Lower leg skin (tissue), 3 donors: Measurements from ENCODE around the gene FOXA2.

Source experiments
- POLR2A ChIP-seq, 2 donors: fragments of 450-650 bp; IDR thresholded peaks; one replicate each; pipeline ENCODE4 v1.6.1; 2016 to 2017; ENCODE audit warnings: antibody characterized with exemption in 2 of 2, mild to moderate bottlenecking in 1 of 2, moderate library complexity in 1 of 2
- TF ChIP-seq, protein P1 (sequence below), 3 donors: fragments of 450-650 bp; IDR thresholded peaks; one replicate each; pipeline ENCODE4 v1.5.1; 2016; ENCODE audit warnings: antibody characterized with exemption in 3 of 3, mild to moderate bottlenecking in 3 of 3, moderate library complexity in 2 of 3

DNA sequence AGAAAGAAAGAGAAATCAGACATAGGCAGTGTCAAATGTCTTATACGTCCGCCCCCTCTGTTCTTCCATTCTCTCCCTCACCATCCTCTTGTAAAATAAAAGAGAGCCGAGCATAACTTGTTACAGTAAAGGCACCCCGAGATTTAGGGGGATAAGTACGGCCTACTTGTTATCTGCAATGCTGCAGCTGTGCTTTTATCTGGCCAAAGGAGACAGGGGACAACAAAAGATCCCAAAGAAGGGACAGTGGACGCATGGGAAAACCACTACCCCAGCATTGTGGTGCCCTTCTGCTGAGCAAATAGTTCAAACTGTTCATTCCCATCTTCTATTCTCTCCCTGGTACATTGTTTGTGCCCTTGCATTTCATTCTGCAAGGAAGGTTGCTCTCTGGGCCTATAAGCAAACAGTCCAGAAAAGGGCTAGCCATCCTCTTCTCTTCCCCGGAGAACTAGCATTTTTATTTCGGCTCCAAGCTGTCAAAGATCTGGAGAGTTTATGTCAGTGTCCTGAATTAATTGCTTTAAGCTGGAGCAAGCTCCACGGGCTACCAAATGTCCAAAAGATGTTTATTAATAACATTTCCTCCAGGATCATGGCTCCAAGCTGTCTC, 22.3 kb downstream of the FOXA2 start:
- TF ChIP-seq, protein P1, sequence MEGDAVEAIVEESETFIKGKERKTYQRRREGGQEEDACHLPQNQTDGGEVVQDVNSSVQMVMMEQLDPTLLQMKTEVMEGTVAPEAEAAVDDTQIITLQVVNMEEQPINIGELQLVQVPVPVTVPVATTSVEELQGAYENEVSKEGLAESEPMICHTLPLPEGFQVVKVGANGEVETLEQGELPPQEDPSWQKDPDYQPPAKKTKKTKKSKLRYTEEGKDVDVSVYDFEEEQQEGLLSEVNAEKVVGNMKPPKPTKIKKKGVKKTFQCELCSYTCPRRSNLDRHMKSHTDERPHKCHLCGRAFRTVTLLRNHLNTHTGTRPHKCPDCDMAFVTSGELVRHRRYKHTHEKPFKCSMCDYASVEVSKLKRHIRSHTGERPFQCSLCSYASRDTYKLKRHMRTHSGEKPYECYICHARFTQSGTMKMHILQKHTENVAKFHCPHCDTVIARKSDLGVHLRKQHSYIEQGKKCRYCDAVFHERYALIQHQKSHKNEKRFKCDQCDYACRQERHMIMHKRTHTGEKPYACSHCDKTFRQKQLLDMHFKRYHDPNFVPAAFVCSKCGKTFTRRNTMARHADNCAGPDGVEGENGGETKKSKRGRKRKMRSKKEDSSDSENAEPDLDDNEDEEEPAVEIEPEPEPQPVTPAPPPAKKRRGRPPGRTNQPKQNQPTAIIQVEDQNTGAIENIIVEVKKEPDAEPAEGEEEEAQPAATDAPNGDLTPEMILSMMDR (IDR thresholded peaks at IDR 0.05): no peak
- TF ChIP-seq POLR2A (IDR thresholded peaks at IDR 0.05): no peak
